HepG2 (cell line): ENCODE measurements around the gene NONO. TPM values are rescaled to one million over a fixed set of nuclear protein-coding genes. Genes with fewer than 3 reads are reported as not detected.
A peak's percentile ranks its signal among the peaks of the same experiment; 100 is the strongest.

Experiments used
- ATAC-seq: fragments of 200-7000 bp; cut with Tn5 transposase; 3 replicates; pipeline ENCODE4 v1.9.1; 2020; ENCODE audit warnings: mild to moderate bottlenecking, moderate library complexity
- BruUV-seq: library from RNA; stranded (reverse); fragments of 400-500 nt; replicated peaks from 2 replicates; lab custom pipeline; 2021; lab: Mats Ljungman, UMichigan
- CTCF ChIA-PET: fragments of 300-600 bp; formaldehyde crosslinking; extraction: SDS; loops from one replicate; lab custom pipeline; 2021; ENCODE audit warnings: low total read pairs, inconsistent platforms, low intra/inter-chr PET ratio; lab: Yijun Ruan, JAX
- POLR2A ChIA-PET: fragments of 350-600 bp; sonication (Branson Sonifier 250); formaldehyde crosslinking; loops from one replicate; lab custom pipeline; 2020; ENCODE audit warnings: antibody characterized with exemption, inconsistent platforms; lab: Yijun Ruan, JAX
- DNase-seq: peaks from one replicate; pipeline ENCODE4 v3.0.0-alpha.2; 2015; ENCODE audit warnings: low spot score
- FAIRE-seq: peaks from 3 replicates; lab custom pipeline; 2011; peaks lifted over from hg19 to GRCh38; lab: Jason Lieb, UNC
- H2AFZ ChIP-seq: one replicate; pipeline ENCODE4 v1.6.1; 2011; ENCODE audit warnings: low read length, inconsistent platforms
- H3K27ac ChIP-seq: fragments of 300-600 bp; 3 replicates; pipeline ENCODE4 v1.8.0; 2011; ENCODE audit warnings: mixed run types, mild to moderate bottlenecking, mixed read lengths, low read length, inconsistent platforms; ENCODE audit not compliant: insufficient read depth; ENCODE audit errors: extremely low read length
- H3K27me3 ChIP-seq, 2 experiments: fragments of 200-600 bp in 1 of 2; 2 replicates in 1 of 2; 3 replicates in 1 of 2; pipeline versions ENCODE4 v1.6.0 to v1.8.0; 2011; ENCODE audit warnings: low read length in 2 of 2, mild to moderate bottlenecking in 2 of 2, moderate library complexity in 2 of 2, inconsistent platforms in 1 of 2; ENCODE audit not compliant: insufficient read depth in 2 of 2, control insufficient read depth in 1 of 2
- H3K36me3 ChIP-seq, 2 experiments: fragments of 200-600 bp in 1 of 2; replicated peaks in 1 of 2; 2 replicates in 1 of 2; 3 replicates in 1 of 2; pipeline versions ENCODE4 v1.5.1 to v1.8.0; 2011; ENCODE audit warnings: low read length in 2 of 2, inconsistent platforms in 1 of 2; ENCODE audit not compliant: insufficient read depth in 2 of 2, control insufficient read depth in 1 of 2
- H3K4me1 ChIP-seq: 2 replicates; pipeline ENCODE4 v1.5.1; 2012; ENCODE audit warnings: low read length, inconsistent platforms; ENCODE audit not compliant: insufficient read depth
- H3K4me2 ChIP-seq: 2 replicates; pipeline ENCODE4 v1.6.0; 2011; ENCODE audit warnings: low read depth, low read length, inconsistent platforms
- H3K4me3 ChIP-seq, 3 experiments: fragments of 200-600 bp in 1 of 3; sonication (generic), shearing (Covaris generic) in 1 of 3; replicated peaks in 1 of 3; 2 replicates each; pipeline ENCODE4 v1.5.1; 2011 to 2016; ENCODE audit warnings: low read length in 3 of 3, inconsistent platforms in 2 of 3, low read depth in 2 of 3, mild to moderate bottlenecking in 2 of 3, control low read depth in 1 of 3, mixed read lengths in 1 of 3; ENCODE audit not compliant: insufficient read depth in 1 of 3
- H3K79me2 ChIP-seq: one replicate; pipeline ENCODE4 v1.6.1; 2011; ENCODE audit warnings: low read length, inconsistent platforms; ENCODE audit not compliant: insufficient read depth
- H3K9ac ChIP-seq: 2 replicates; pipeline ENCODE4 v1.6.0; 2011; ENCODE audit warnings: mild to moderate bottlenecking, low read depth, low read length, inconsistent platforms; ENCODE audit not compliant: insufficient read depth
- H3K9me3 ChIP-seq: 2 replicates; pipeline ENCODE4 v1.5.1; 2012; ENCODE audit warnings: mild to moderate bottlenecking, low read length
- H4K20me1 ChIP-seq: 2 replicates; pipeline ENCODE4 v1.6.0; 2011; ENCODE audit warnings: inconsistent platforms, mild to moderate bottlenecking, low read length, moderate library complexity; ENCODE audit not compliant: insufficient read depth
- KLF16 ChIP-seq, 2 experiments: sonication (generic) in 1 of 2; formaldehyde crosslinking in 1 of 2; IDR thresholded peaks; 2 replicates each; pipeline versions ENCODE4 v1.6.1 to v1.8.0; 2016 to 2023; ENCODE audit warnings: missing genetic modification reagents in 2 of 2, missing compliant biosample characterization in 1 of 2
- SOX5 ChIP-seq: IDR thresholded peaks from 2 replicates; pipeline ENCODE4 v1.6.1; 2016; ENCODE audit warnings: borderline replicate concordance
- ZFY ChIP-seq: sonication (generic); formaldehyde crosslinking; IDR thresholded peaks from 2 replicates; pipeline ENCODE4 v1.4.0; 2020; ENCODE audit warnings: missing genetic modification reagents
- ZNF503 ChIP-seq: sonication (generic); formaldehyde crosslinking; IDR thresholded peaks from 2 replicates; pipeline ENCODE4 v1.4.0; 2020; ENCODE audit warnings: missing genetic modification reagents
- WGBS: methylation state at CpG from one replicate; pipeline ENCODE4 v1.1.6; 2017; ENCODE audit warnings: low lambda C conversion rate; 5-methylcytosine and 5-hydroxymethylcytosine counted together
- in situ Hi-C: cut with HindIII; loops from 2 replicates; pipeline ENCODE4 v1.10.0; 2017; ENCODE audit warnings: low pct_unique_long_range_greater_than_20kb; ENCODE audit not compliant: extremely low pct_ligation_motif_present
- intact Hi-C: fragments of 100-400 bp; cut with micrococcal nuclease; formaldehyde crosslinking; loops from one replicate; pipeline ENCODE4 v1.10.0; 2022; ENCODE audit not compliant: unreplicated experiment
- polyA plus RNA-seq, 8 experiments: library from polyadenylated mRNA; depleted of rRNA in 3 of 8; stranded (reverse) in 7 of 8; unstranded in 1 of 8; fragments of >200 nt; fragmentation: Illumina TruSeq in 4 of 8; extraction: Trizol in 4 of 8; gene quantifications; 2 replicates each; pipeline versions ENCODE4 v1.2.1 to v1.2.3, GENCODE V29; 2011 to 2016; ENCODE audit warnings: low read depth in 4 of 8, missing spikeins in 1 of 8, mixed read lengths in 1 of 8; ENCODE audit not compliant: insufficient read depth in 1 of 8
- total RNA-seq, 5 experiments: library from RNA; depleted of rRNA; stranded (reverse); fragments of >200 nt; fragmentation: Illumina TruSeq; extraction: Trizol; gene quantifications; 2 replicates each; pipeline ENCODE4 v1.2.3, GENCODE V29; 2016; ENCODE audit warnings: low read depth in 1 of 5
- TF ChIP-seq, protein P1 (sequence below): sonication (generic); formaldehyde crosslinking; IDR thresholded peaks from 2 replicates; pipeline ENCODE4 v1.4.0; 2020; ENCODE audit warnings: mild to moderate bottlenecking, missing genetic modification reagents
- TF ChIP-seq, protein P2 (sequence below): sonication (generic); formaldehyde crosslinking; IDR thresholded peaks from 2 replicates; pipeline ENCODE4 v1.8.1; 2022; ENCODE audit warnings: low read depth, mild to moderate bottlenecking, missing genetic modification reagents
- TF ChIP-seq, protein P3 (sequence below), 2 experiments: sonication (generic) in 1 of 2; formaldehyde crosslinking in 1 of 2; IDR thresholded peaks; 2 replicates each; pipeline versions ENCODE4 v1.4.0 to v1.6.1; 2018 to 2020; ENCODE audit warnings: missing genetic modification reagents in 2 of 2, borderline replicate concordance in 1 of 2, low read depth in 1 of 2, mild to moderate bottlenecking in 1 of 2, missing biosample characterization in 1 of 2

Gene NONO
- total and polyA plus RNA-seq, 2 of the 13 experiments (the other 11 are each of a cell fraction or from before 2014, with no cell fraction given), result 408 to 605 TPM

GRCh38 chrX:71254092-71254963 is 29.1 kb upstream of the NONO start, which contains the start of gene ZMYM3:
TSS of gene ZMYM3 (minus strand) at chrX:71254140. CDS start at chrX:71253255, 885 bp downstream.
- Histone ChIP-seq H3K4me3 (peak within 1 kb of the TSS; percentile 76 to 88 (median 83)), H3K27me3 (no peaks in the 10 kb centered on the region; a peak in 1 of 5 replicates), H3K36me3 (peaks cover 4 to 7% of the 10 kb centered on the region in 2 experiments; a peak in 2 of 5 replicates), H3K79me2 (peaks cover 18% of the 10 kb centered on the region), H3K27ac (peak within 1 kb of the TSS; percentile 78), H2AFZ (no peak within 1 kb of the TSS), H3K4me2 (peak within 1 kb of the TSS; percentile 85), H3K9ac (peak within 1 kb of the TSS; percentile 80), H3K4me1 (peaks cover 35% of the 10 kb centered on the region), H3K9me3 (no peaks in the 10 kb centered on the region), H4K20me1 (no peaks in the 10 kb centered on the region)
- in situ Hi-C loops, result no loop called here
- ATAC-seq (peak; percentile 94), DNase-seq (peak; percentile 67), FAIRE-seq (peak; percentile 63)
- CTCF ChIA-PET, result no interaction called here
- POLR2A ChIA-PET, result interaction anchor here (0.6 to 2.4 kb wide), 12 partner anchors 9 to 136 kb away, joined by 3 to 18 read pairs (median 4); partner anchors contain the start of genes MED12, NONO and TAF1
- BruUV-seq, result no TSS peak
- 2% methylated on average over 16 of the region's 54 CpGs for WGBS
- intact Hi-C loops, result loop anchor here (5.0 kb wide), 1 partner anchor 72 kb away; no protein-coding TSS in a partner anchor
- TF ChIP-seq ZNF503 (CRISPR knock-in tag) (0 out of 2 replicates have a peak, but pooled peaks have one; percentile 32), SOX5 (peak; percentile 9; the same call in 1 of the 2 replicates), KLF16 (CRISPR knock-in tag; IDR thresholded peaks at IDR 0.05) (0 out of 4 replicates have a peak, but pooled peaks of 1 of the 2 experiments have one; percentile 24), ZFY (CRISPR knock-in tag) (peak; percentile 29; the same call in 1 of the 2 replicates)
- TF ChIP-seq, protein P1, sequence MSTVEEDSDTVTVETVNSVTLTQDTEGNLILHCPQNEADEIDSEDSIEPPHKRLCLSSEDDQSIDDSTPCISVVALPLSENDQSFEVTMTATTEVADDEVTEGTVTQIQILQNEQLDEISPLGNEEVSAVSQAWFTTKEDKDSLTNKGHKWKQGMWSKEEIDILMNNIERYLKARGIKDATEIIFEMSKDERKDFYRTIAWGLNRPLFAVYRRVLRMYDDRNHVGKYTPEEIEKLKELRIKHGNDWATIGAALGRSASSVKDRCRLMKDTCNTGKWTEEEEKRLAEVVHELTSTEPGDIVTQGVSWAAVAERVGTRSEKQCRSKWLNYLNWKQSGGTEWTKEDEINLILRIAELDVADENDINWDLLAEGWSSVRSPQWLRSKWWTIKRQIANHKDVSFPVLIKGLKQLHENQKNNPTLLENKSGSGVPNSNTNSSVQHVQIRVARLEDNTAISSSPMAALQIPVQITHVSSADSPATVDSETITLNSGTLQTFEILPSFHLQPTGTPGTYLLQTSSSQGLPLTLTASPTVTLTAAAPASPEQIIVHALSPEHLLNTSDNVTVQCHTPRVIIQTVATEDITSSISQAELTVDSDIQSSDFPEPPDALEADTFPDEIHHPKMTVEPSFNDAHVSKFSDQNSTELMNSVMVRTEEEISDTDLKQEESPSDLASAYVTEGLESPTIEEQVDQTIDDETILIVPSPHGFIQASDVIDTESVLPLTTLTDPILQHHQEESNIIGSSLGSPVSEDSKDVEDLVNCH (CRISPR knock-in tag), result no peak
- TF ChIP-seq, protein P2, sequence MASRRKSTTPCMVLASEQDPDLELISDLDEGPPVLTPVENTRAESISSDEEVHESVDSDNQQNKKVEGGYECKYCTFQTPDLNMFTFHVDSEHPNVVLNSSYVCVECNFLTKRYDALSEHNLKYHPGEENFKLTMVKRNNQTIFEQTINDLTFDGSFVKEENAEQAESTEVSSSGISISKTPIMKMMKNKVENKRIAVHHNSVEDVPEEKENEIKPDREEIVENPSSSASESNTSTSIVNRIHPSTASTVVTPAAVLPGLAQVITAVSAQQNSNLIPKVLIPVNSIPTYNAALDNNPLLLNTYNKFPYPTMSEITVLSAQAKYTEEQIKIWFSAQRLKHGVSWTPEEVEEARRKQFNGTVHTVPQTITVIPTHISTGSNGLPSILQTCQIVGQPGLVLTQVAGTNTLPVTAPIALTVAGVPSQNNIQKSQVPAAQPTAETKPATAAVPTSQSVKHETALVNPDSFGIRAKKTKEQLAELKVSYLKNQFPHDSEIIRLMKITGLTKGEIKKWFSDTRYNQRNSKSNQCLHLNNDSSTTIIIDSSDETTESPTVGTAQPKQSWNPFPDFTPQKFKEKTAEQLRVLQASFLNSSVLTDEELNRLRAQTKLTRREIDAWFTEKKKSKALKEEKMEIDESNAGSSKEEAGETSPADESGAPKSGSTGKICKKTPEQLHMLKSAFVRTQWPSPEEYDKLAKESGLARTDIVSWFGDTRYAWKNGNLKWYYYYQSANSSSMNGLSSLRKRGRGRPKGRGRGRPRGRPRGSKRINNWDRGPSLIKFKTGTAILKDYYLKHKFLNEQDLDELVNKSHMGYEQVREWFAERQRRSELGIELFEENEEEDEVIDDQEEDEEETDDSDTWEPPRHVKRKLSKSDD, result 0 out of 2 replicates have a peak, but pooled peaks have one; percentile 27
- TF ChIP-seq, protein P3, sequence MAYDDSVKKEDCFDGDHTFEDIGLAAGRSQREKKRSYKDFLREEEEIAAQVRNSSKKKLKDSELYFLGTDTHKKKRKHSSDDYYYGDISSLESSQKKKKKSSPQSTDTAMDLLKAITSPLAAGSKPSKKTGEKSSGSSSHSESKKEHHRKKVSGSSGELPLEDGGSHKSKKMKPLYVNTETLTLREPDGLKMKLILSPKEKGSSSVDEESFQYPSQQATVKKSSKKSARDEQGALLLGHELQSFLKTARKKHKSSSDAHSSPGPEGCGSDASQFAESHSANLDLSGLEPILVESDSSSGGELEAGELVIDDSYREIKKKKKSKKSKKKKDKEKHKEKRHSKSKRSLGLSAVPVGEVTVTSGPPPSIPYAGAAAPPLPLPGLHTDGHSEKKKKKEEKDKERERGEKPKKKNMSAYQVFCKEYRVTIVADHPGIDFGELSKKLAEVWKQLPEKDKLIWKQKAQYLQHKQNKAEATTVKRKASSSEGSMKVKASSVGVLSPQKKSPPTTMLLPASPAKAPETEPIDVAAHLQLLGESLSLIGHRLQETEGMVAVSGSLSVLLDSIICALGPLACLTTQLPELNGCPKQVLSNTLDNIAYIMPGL (CRISPR knock-in tag; IDR thresholded peaks at IDR 0.05; ENCODE audit: borderline replicate concordance in 1 of 2, low read depth in 1 of 2), result peak in 1 of 2 experiments; percentile 21; a peak in 2 of 4 replicates
